HG03439 (cell line): ENCODE results near the gene KCNK13.
"Not testable (repeated sequence)": the region's sequence is repeated elsewhere in the genome, so short reads cannot be mapped to it uniquely, and the experiment has no call there.

Source experiments
- ATAC-seq: cut with Tn5 transposase; IDR thresholded peaks from one replicate; pipeline ENCODE4 v1.9.1; 2021; ENCODE audit warnings: mild to moderate bottlenecking, moderate library complexity; ENCODE audit not compliant: unreplicated experiment

The KCNK13 gene

GRCh38 chr14:90061685-90062126, at the start of gene KCNK13:
KCNK13 (plus strand) TSS chr14:90061994; CDS start chr14:90062206, 212 bp downstream.
- ATAC-seq = no peak

GRCh38 chr14:90017371-90017770, 44.4 kb upstream of the KCNK13 start:
- ATAC-seq = no peak

- no peak for ATAC-seq
Observed at GRCh38 chr14:90019824-90020523, 41.8 kb upstream of the KCNK13 start.

GRCh38 chr14:90023176-90023896, 38.5 kb upstream of the KCNK13 start:
- ATAC-seq = no peak

GRCh38 chr14:90024910-90025309, 36.9 kb upstream of the KCNK13 start:
- no peak for ATAC-seq

GRCh38 chr14:90026608-90027007, 35.2 kb upstream of the KCNK13 start:
- not testable (repeated sequence) for ATAC-seq

GRCh38 chr14:90027842-90028241, 34.0 kb upstream of the KCNK13 start:
- no peak for ATAC-seq

GRCh38 chr14:90034156-90034555, 27.6 kb upstream of the KCNK13 start:
- ATAC-seq = no peak

GRCh38 chr14:90034835-90035525, 26.8 kb upstream of the KCNK13 start:
- ATAC-seq = no peak

- no peak for ATAC-seq
Observed at GRCh38 chr14:90039253-90040010, 22.4 kb upstream of the KCNK13 start.

GRCh38 chr14:90040411-90040810, 21.4 kb upstream of the KCNK13 start:
- no peak for ATAC-seq

GRCh38 chr14:90042496-90043252, 19.1 kb upstream of the KCNK13 start:
- no peak for ATAC-seq

- ATAC-seq = no peak
Observed at GRCh38 chr14:90045616-90046015, 16.2 kb upstream of the KCNK13 start.

- ATAC-seq = no peak
Observed at GRCh38 chr14:90049390-90049789, 12.4 kb upstream of the KCNK13 start.

- ATAC-seq = no peak
Observed at GRCh38 chr14:90050271-90050670, 11.5 kb upstream of the KCNK13 start.

- ATAC-seq = no peak
Observed at GRCh38 chr14:90053044-90053443, 8.8 kb upstream of the KCNK13 start.

- ATAC-seq = no peak
Observed at GRCh38 chr14:90054803-90055202, 7.0 kb upstream of the KCNK13 start.

GRCh38 chr14:90056826-90057225, 5.0 kb upstream of the KCNK13 start:
- ATAC-seq = no peak

GRCh38 chr14:90058876-90059458, 2.8 kb upstream of the KCNK13 start:
- ATAC-seq = no peak
